Esophagus muscularis mucosa (tissue), 4 donors: Measurements from ENCODE around the gene GRK5. TPM values are rescaled to one million over a fixed set of nuclear protein-coding genes. Genes with fewer than 3 reads are reported as not detected.
"Not testable (repeated sequence)": the region's sequence is repeated elsewhere in the genome, so short reads cannot be mapped to it uniquely, and the experiment has no call there.

Experiments
- DNase-seq: peaks from one replicate; pipeline ENCODE4 v3.0.0-alpha.2; 2017; ENCODE audit errors: extremely low spot score
- H3K27ac ChIP-seq, 4 donors: fragments of 200-600 bp; sonication (generic); replicated peaks in 1 of 4; 1 replicate in 3 of 4; 2 replicates in 1 of 4; pipeline ENCODE4 v1.5.1; 2016 to 2019; ENCODE audit warnings: mild to moderate bottlenecking in 1 of 4
- H3K27me3 ChIP-seq, 4 donors: fragments of 200-600 bp; sonication (generic); one replicate each; pipeline versions ENCODE4 v1.5.1 to v1.6.0; 2016 to 2019
- H3K36me3 ChIP-seq, 4 donors: fragments of 200-600 bp; sonication (generic); one replicate each; pipeline ENCODE4 v1.5.1; 2016 to 2019
- H3K4me1 ChIP-seq, 4 donors: fragments of 200-600 bp; sonication (generic); one replicate each; pipeline ENCODE4 v1.5.1; 2016 to 2019
- H3K4me3 ChIP-seq, 4 donors: fragments of 200-600 bp; sonication (generic); 1 replicate in 2 of 4; 2 replicates in 2 of 4; pipeline ENCODE4 v1.5.1; 2016 to 2019; ENCODE audit warnings: mild to moderate bottlenecking in 4 of 4, moderate library complexity in 1 of 4
- H3K9me3 ChIP-seq, 4 donors: fragments of 200-600 bp; sonication (generic); 1 replicate in 3 of 4; 2 replicates in 1 of 4; pipeline ENCODE4 v1.5.1; 2016 to 2019
- EP300 ChIP-seq: sonication (generic); formaldehyde crosslinking; IDR thresholded peaks from one replicate; pipeline ENCODE4 v1.6.1; 2017; ENCODE audit warnings: antibody characterized with exemption
- POLR2A ChIP-seq: fragments of 450-650 bp; IDR thresholded peaks from one replicate; pipeline ENCODE4 v1.6.1; 2017; ENCODE audit warnings: antibody characterized with exemption, moderate library complexity, mild to moderate bottlenecking, low read depth
- POLR2AphosphoS5 ChIP-seq, 2 donors: sonication (generic); formaldehyde crosslinking; IDR thresholded peaks; one replicate each; pipeline ENCODE4 v1.6.1; 2017; ENCODE audit warnings: antibody characterized with exemption in 2 of 2
- WGBS: methylation state at CpG from one replicate; pipeline ENCODE4 v1.1.5; 2018; 5-methylcytosine and 5-hydroxymethylcytosine counted together
- intact Hi-C: fragments of 100-400 bp; cut with DNase I; formaldehyde crosslinking; loops from one replicate; pipeline ENCODE4 v1.15.1; 2023
- total RNA-seq, 4 donors: library from RNA; depleted of rRNA; stranded (reverse); fragments of >200 nt; gene quantifications; one replicate each; pipeline versions ENCODE4 v1.1.0 to v1.2.1, GENCODE V29; 2016
- TF ChIP-seq, protein P1 (sequence below), 3 experiments: fragments of 200-600 bp in 2 of 3; fragments of 450-650 bp in 1 of 3; sonication (generic) in 2 of 3; IDR thresholded peaks; one replicate each; pipeline ENCODE4 v1.5.1; 2017 to 2019; ENCODE audit warnings: antibody characterized with exemption in 3 of 3, mild to moderate bottlenecking in 2 of 3, moderate library complexity in 1 of 3

GRK5 gene
- total RNA-seq, 4 donors from 2014 or later, result 39.6 to 64.4 (median 50.7) TPM

GRCh38 chr10:119428789-119429188, 221.4 kb downstream of the GRK5 start:
- DNase-seq, result no peak
- H3K27ac ChIP-seq, result no peak overlapping the region
- intact Hi-C loops, result no loop called here
- peaks cover 48 to 94% (median 86%) of the 10 kb centered on the region in 4 donors for H3K36me3 ChIP-seq
- H3K9me3 ChIP-seq, result no peaks in the 10 kb centered on the region
- TF ChIP-seq POLR2AphosphoS5 (IDR thresholded peaks at IDR 0.05) (no peak), POLR2A (no peak), EP300 (no peak)
- TF ChIP-seq, protein P1, sequence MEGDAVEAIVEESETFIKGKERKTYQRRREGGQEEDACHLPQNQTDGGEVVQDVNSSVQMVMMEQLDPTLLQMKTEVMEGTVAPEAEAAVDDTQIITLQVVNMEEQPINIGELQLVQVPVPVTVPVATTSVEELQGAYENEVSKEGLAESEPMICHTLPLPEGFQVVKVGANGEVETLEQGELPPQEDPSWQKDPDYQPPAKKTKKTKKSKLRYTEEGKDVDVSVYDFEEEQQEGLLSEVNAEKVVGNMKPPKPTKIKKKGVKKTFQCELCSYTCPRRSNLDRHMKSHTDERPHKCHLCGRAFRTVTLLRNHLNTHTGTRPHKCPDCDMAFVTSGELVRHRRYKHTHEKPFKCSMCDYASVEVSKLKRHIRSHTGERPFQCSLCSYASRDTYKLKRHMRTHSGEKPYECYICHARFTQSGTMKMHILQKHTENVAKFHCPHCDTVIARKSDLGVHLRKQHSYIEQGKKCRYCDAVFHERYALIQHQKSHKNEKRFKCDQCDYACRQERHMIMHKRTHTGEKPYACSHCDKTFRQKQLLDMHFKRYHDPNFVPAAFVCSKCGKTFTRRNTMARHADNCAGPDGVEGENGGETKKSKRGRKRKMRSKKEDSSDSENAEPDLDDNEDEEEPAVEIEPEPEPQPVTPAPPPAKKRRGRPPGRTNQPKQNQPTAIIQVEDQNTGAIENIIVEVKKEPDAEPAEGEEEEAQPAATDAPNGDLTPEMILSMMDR (IDR thresholded peaks at IDR 0.05), result no peak
- no peak overlapping the region for H3K4me3 ChIP-seq
- WGBS, result 83% methylated on average over 7 of the region's 14 CpGs
- H3K27me3 ChIP-seq, result no peaks in the 10 kb centered on the region
- H3K4me1 ChIP-seq, result no peaks in the 10 kb centered on the region

DNA sequence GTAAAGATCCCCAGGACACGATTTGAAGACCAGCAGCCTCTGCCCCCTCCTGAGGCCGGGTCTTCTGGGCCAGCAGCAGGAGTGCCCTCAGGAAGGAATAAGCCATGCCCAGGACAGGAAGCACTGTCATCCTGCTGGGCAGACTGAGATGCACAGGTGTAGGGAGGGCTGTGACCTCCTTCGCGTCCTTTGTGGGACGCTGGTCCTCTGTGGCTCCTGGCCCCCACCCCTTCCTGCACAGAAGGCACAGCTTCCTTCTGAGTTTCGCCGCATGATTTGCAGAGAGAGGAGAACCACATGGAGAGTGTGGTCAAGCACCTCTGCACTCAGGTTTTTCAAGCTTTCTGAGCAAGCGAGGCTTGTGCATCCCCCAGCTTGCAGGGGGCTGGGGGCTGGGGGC, 222.4 kb downstream of the GRK5 start:
- Histone ChIP-seq H3K9me3 (no peaks in the 10 kb centered on the region), H3K27ac (no peak overlapping the region), H3K4me3 (no peak overlapping the region), H3K27me3 (no peaks in the 10 kb centered on the region), H3K36me3 (peaks cover 48 to 93% (median 91%) of the 10 kb centered on the region in 4 donors), H3K4me1 (no peaks in the 10 kb centered on the region)
- WGBS, result 67% methylated on average over 6 of the region's 8 CpGs
- intact Hi-C loops, result no loop called here
- DNase-seq, result no peak
- TF ChIP-seq, protein P1 (IDR thresholded peaks at IDR 0.05), result no peak
- TF ChIP-seq POLR2AphosphoS5 (IDR thresholded peaks at IDR 0.05) (no peak), POLR2A (no peak), EP300 (no peak)

DNA sequence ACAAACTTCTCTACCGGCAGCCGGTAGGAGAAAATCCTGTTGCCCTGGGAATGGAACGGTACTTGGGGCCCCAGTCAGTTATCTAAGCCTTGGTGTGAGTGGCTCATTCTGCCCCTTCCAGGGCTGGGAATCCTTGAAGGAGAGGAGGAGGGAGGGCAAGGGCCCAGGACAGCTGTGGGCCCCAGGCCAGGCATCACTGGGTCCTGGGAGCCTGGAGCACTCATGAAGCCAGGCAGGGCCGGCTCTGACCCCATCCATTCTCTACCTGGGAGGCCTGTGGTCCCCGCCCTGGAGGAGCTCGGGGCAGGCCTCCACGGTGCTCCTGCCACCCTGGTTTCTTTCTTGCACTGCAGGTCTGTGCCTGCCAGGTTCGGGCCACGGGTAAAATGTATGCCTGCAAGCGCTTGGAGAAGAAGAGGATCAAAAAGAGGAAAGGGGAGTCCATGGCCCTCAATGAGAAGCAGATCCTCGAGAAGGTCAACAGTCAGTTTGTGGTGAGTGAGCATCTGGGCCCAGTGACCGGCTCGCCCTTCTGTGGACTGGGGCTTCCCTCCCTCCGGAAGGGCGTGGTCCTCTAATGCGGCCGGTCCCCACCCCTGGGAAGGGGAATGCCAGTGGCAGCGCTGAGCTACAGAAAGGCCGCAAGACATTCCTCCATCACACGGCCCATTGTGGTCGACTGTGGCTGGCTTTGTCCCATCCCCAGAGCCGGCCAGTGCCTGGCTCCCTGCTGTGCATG, 223.8 kb downstream of the GRK5 start:
- Histone ChIP-seq H3K4me3 (no peak overlapping the region), H3K36me3 (peaks cover 45 to 96% (median 92%) of the 10 kb centered on the region in 4 donors), H3K4me1 (no peaks in the 10 kb centered on the region), H3K27ac (no peak overlapping the region), H3K27me3 (no peaks in the 10 kb centered on the region), H3K9me3 (no peaks in the 10 kb centered on the region)
- intact Hi-C loops, result no loop called here
- no peak for DNase-seq
- WGBS, result 90% methylated on average over 21 of the region's 22 CpGs
- no peak for TF ChIP-seq POLR2A
- TF ChIP-seq POLR2AphosphoS5 (IDR thresholded peaks at IDR 0.05), result no peak

- Histone ChIP-seq H3K27ac (no peak overlapping the region), H3K36me3 (peaks cover 45 to 96% (median 92%) of the 10 kb centered on the region in 4 donors), H3K4me3 (no peak overlapping the region), H3K27me3 (no peaks in the 10 kb centered on the region), H3K9me3 (no peaks in the 10 kb centered on the region), H3K4me1 (no peaks in the 10 kb centered on the region)
- TF ChIP-seq POLR2AphosphoS5 (IDR thresholded peaks at IDR 0.05), result no peak
- TF ChIP-seq, protein P1 (IDR thresholded peaks at IDR 0.05), result no peak
- no peak for TF ChIP-seq EP300
- no peak for TF ChIP-seq POLR2A
- no peak for DNase-seq
- WGBS, result 94% methylated on average over 2 of the region's 3 CpGs
- intact Hi-C loops, result no loop called here
Observed at GRCh38 chr10:119431773-119432135, 224.4 kb downstream of the GRK5 start.

DNA sequence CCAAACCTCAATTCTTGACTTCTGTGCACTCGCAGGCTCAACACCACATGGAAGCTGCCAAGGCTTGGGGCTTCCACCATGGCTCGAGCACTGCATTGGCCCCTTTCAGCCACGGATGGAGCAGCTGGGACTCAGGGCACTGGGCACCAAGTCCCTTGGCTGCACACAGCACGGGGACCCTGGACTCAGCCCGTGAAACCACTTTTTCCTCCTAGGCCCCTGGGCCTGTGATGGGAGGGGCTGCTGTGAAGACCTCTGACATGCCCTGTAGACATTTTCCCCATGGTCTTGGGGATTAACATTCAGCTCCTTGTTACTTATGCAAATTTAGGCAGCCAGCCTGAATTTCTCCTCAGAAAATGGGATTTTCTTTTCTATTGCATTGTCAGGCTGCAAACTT, 227.6 kb downstream of the GRK5 start:
- DNase-seq, H3K27me3 ChIP-seq, H3K4me3 ChIP-seq, intact Hi-C loops, H3K9me3 ChIP-seq, H3K27ac ChIP-seq, H3K4me1 ChIP-seq: not testable (repeated sequence)
- peaks cover 31 to 96% (median 78%) of the 10 kb centered on the region in 4 donors for H3K36me3 ChIP-seq
- 100% methylated on average over 2 of the region's 5 CpGs for WGBS
